HG02870 (cell line): ENCODE data around the gene OTOGL.
"Not testable (repeated sequence)": the region's sequence is repeated elsewhere in the genome, so short reads cannot be mapped to it uniquely, and the experiment has no call there.

Experiments
- ATAC-seq: cut with Tn5 transposase; IDR thresholded peaks from one replicate; pipeline ENCODE4 v1.9.1; 2021; ENCODE audit warnings: mild to moderate bottlenecking, moderate library complexity; ENCODE audit not compliant: unreplicated experiment

The OTOGL gene

GRCh38 chr12:80186727-80187217 is 87.4 kb downstream of the OTOGL start:
- ATAC-seq, result peak; percentile 68

GRCh38 chr12:80187660-80188090 is 88.3 kb downstream of the OTOGL start:
- ATAC-seq, result no peak

GRCh38 chr12:80188576-80188975 is 89.2 kb downstream of the OTOGL start:
- ATAC-seq, result no peak

DNA sequence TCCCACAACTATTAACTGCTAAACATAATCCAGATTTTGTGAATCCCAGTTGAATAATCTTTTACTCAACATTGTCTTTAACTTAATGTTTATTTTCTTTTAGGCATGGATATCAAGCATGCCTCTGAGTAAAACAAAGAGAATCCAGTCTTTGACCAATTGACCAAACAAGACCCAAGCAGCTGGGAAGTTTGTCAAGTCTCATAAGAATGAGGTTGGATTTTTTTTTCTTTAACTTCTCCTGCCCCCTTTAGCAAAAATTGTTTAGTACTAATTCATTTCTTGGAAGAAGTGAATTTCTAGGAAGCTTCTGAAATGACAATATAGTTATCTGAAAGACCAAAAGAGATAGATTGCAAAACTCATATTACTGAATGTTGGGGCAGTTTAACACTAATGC is 89.9 kb downstream of the OTOGL start:
- ATAC-seq, result no peak

- no peak for ATAC-seq
Observed at GRCh38 chr12:80190001-80190400, 90.7 kb downstream of the OTOGL start.

GRCh38 chr12:80192087-80192486 is 92.8 kb downstream of the OTOGL start:
- ATAC-seq, result no peak

DNA sequence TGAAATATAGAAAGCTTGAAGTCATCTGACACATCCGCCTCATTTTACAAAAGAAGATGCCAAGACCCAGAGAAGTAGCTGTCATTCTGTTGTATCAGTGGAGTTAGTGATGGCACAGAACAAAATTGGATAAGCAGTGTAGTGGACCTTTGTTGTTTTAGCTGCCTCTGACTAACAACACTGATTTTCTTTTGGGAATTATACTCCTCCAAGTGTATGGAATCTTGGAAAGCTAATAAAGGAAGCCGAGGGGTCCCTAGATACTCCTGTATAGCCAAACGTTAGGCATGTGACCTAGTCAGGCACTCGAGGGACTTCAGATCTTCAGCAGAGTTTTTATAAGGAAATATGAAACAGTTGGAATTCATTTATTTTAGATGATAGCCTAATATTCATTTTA is 94.5 kb downstream of the OTOGL start:
- ATAC-seq, result no peak

- peak; percentile 61 for ATAC-seq
Observed at GRCh38 chr12:80195074-80195726, 95.9 kb downstream of the OTOGL start.

DNA sequence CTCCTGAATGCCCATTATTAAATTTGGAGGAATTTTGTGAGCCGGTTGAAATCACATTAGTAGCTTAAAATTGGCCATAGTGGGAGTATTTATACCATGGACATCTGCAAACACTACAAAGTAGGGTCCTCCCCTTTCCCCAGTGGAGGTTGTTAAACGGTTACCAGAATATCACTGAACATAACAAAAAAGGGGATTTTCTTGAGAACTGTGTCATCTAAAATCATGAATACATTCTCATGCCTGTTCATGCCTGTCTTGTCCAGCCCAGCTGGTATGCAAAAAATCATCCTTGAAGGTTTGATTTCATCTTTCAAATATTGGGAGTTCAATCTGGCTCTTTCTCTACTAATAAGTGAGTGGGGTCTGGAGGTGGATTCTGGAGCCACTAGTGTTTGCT is 96.4 kb downstream of the OTOGL start:
- ATAC-seq, result no peak

GRCh38 chr12:80196419-80196818 is 97.1 kb downstream of the OTOGL start:
- no peak for ATAC-seq

DNA sequence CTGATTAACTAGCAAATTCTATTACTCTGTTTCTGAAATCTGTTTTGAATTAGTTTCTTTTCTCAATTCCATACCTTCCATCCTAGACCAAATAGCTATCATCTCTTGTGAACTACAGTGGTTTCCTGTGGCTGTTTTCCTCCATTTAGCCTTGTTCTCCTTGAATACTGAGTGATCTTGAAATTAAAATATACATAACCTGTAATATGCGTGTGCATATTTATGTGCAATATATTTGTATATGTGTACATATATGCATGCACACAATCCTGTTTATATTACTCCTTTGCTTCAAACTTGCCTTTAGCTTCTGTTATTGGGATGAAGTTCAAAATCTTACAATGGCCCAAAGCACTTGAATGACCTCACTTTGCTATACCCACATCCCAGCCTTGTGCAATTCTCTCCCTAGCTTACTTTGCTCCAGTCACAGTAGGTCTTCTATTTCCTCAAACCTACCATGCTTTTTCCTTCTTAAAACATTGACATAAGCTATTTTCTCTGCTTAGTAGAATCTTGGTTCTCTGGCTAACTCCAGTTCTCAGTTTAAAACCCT is 99.5 kb downstream of the OTOGL start:
- no peak for ATAC-seq

- no peak for ATAC-seq
Observed at GRCh38 chr12:80199931-80200330, 100.6 kb downstream of the OTOGL start.

DNA sequence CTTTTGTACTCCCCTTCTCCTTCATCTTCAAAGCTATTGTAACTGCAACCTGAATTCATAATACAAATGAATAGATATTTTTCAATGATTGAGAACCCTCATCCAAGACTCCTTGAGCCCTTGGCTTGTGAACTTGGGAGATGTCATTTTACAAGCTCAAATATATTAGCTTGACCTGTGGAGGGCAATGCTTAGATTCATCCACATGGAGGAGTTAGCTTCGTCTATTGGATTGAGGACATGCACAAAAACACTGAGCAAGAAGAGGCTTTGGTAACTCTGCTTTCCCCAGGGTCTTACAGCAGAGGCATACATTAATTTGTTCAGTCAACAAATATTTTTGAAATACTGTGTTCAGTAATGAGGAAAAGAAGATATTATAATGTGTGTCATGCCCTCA is 101.1 kb downstream of the OTOGL start:
- ATAC-seq, result no peak

GRCh38 chr12:80201908-80202307 is 102.6 kb downstream of the OTOGL start:
- no peak for ATAC-seq

DNA sequence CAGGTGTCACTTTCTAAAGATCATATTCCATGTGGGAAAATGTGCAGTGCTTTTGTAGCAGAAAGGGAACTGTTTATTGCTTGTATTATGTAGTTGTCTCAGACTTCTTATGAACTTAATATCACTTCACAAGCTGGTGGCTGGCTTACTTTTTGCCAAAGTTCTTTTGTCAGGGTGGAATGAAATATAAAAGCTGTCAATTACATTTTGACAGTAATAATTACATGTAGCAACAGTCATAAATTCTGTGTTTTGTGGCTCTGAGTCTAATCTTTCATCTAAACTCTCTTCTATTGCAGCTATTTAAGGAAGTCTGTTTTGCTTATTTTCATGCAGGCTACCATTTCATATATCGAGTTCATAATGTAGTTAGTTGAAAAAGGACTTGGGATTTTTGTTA is 106.6 kb downstream of the OTOGL start:
- no peak for ATAC-seq

GRCh38 chr12:80208071-80208470 is 108.7 kb downstream of the OTOGL start:
- no peak for ATAC-seq

DNA sequence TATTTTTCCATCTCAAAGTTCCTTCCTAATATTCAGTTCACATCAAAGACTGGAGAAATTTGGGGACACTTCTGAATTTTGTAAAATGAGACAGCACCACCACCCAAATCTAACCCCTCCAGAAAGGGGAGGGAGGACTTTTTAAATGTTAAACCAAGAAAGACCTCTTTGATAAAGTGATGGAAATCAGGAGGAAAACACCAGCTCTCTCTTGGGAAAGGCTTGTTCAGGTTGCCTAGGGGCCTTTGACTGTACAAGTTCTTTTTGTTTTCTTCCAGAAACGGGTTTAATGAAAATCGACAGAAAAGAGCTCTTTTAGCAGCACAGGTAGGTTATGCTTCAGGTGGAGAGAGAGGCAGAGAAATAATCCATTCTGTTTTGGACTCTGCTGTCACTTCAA is 112.3 kb downstream of the OTOGL start:
- no peak for ATAC-seq

DNA sequence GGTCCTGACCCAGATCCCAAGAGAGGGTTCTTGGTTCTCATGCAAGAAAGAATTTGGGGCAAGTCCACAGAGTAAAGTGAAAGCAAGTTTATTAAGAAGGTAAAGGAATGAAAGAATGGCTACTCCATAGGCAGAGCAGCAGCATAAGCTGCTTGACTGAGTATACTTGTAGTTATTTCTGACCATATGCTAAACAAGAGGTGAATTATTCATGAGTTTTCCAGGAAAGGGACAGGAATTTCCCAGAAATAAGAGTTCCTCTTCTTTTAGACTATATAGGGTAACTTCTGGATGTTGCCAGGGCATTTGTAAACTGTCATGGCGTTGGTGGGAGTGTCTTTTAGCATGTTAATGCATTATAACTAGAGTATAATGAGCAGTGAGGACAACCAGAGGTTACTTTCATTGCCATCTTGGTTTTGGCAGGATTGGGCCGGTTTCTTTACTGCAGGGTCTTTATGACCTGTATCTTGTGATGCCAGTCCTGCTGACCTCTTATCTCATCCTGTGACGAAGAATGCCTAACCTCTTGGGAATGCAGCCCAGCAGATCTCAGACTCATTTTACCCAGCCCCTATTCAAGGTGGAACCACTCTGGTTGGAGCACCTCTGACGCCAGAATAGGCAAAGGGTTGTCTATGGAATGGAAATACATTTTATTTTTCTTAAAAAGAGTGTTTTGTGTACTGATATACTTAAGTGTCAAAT is 113.8 kb downstream of the OTOGL start:
- no peak for ATAC-seq

- ATAC-seq, result no peak
Observed at GRCh38 chr12:80213871-80214270, 114.5 kb downstream of the OTOGL start.

DNA sequence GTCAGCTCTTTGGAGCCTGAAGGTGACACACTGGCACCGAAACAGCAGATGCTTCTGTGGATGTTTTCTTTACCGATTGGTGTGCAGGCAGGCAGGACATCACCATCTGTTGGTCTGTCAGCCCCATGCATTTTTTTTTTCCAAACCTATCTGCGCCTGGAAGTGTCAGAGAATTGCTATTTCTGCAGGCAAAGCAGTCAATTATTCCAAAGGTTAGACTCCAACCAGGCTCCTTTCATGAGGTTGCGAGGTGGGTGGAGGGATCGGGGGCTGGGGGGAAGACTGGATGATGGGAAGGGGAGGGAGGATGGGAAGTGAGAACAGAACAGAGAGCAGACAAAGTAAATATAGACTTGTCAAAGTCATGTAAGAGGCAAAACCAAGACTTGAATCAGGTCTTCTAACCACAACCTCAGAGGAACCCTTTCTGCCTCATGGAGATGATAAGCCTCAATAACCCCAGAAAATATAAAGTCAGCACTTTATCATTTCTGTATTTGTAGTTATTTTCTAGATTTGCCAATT is 117.7 kb downstream of the OTOGL start:
- ATAC-seq, result peak; percentile 80

- not testable (repeated sequence) for ATAC-seq
Observed at GRCh38 chr12:80218925-80219324, 119.6 kb downstream of the OTOGL start.

DNA sequence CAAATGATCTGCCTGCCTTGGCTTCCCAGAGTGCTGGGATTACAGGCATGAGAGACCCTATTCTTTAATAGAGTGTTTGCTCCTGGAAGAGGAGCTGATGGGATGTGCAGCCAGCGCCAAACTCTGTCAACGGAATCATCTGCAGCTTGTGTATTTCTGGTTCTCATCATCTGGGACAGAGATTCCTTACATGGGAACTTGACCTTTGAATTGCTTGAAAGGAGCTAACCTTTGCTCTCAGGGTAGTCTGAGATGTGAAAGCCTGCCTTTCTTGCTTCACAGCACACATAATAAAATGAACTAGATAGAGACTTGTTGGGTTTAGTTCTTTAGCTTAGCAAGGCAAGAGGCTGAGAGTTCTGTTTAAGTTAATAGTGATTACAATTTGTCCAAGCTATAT is 120.0 kb downstream of the OTOGL start:
- no peak for ATAC-seq
